Chondrocyte (in vitro differentiated cells): Measurements from ENCODE around the gene C5. TPM values are rescaled to one million over a fixed set of nuclear protein-coding genes. Genes with fewer than 3 reads are reported as not detected.

ENCODE experiments used
- DNase-seq: peaks from one replicate; pipeline ENCODE4 v3.0.0; 2021; ENCODE audit warnings: mixed read lengths, low spot score
- H3K27ac Mint-ChIP-seq: one replicate; pipeline ENCODE4 v1.8.0; 2021; ENCODE audit warnings: mild to moderate bottlenecking, moderate library complexity, mixed read lengths; ENCODE audit not compliant: unreplicated experiment
- H3K27me3 Mint-ChIP-seq: 2 replicates; pipeline ENCODE4 v1.8.0; 2021; ENCODE audit warnings: low read depth, mixed read lengths
- H3K36me3 Mint-ChIP-seq: 2 replicates; pipeline ENCODE4 v1.8.0; 2021; ENCODE audit warnings: low read depth, mixed read lengths
- H3K4me1 Mint-ChIP-seq: 2 replicates; pipeline ENCODE4 v1.8.0; 2021; ENCODE audit warnings: low read depth, mild to moderate bottlenecking, mixed read lengths
- H3K4me3 Mint-ChIP-seq: one replicate; pipeline ENCODE4 v1.8.0; 2021; ENCODE audit warnings: mild to moderate bottlenecking, moderate library complexity, mixed read lengths; ENCODE audit not compliant: unreplicated experiment
- H3K9me3 Mint-ChIP-seq: 2 replicates; pipeline ENCODE4 v1.8.0; 2021; ENCODE audit warnings: low read depth, mixed read lengths
- total RNA-seq: library from RNA; stranded (reverse); gene quantifications from 3 replicates; pipeline ENCODE4 v1.2.1, GENCODE V29; 2021
- TF ChIP-seq, protein P1 (sequence below): fragments of 200-600 bp; sonication (generic); IDR thresholded peaks from 2 replicates; pipeline ENCODE4 v1.5.0; 2021; ENCODE audit warnings: antibody characterized with exemption, mild to moderate bottlenecking, moderate library complexity

C5 gene
- total RNA-seq, 1 donor from 2014 or later = 3.0 TPM

DNA sequence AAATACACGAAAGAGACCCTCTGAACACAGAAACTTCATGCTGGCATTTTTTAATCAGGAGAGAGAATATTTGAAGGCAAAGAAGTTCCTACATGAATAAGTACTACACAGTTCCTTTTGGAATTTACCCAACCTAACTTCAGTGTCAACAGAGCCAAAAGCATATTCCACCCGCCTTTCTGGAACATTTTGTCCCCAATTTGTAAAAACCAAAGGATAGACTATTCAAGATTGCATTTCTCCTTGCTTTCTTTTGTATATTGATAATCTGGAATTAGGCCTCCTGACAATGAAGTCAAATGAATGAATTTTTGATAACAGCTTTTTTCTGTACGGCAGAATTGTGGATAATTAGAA, 84.1 kb downstream of the C5 start:
- TF ChIP-seq, protein P1, sequence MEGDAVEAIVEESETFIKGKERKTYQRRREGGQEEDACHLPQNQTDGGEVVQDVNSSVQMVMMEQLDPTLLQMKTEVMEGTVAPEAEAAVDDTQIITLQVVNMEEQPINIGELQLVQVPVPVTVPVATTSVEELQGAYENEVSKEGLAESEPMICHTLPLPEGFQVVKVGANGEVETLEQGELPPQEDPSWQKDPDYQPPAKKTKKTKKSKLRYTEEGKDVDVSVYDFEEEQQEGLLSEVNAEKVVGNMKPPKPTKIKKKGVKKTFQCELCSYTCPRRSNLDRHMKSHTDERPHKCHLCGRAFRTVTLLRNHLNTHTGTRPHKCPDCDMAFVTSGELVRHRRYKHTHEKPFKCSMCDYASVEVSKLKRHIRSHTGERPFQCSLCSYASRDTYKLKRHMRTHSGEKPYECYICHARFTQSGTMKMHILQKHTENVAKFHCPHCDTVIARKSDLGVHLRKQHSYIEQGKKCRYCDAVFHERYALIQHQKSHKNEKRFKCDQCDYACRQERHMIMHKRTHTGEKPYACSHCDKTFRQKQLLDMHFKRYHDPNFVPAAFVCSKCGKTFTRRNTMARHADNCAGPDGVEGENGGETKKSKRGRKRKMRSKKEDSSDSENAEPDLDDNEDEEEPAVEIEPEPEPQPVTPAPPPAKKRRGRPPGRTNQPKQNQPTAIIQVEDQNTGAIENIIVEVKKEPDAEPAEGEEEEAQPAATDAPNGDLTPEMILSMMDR = no peak
- Mint-ChIP-seq H3K27ac (peak overlapping the region; percentile 62), H3K4me1 (peaks cover 22% of the 10 kb centered on the region), H3K36me3 (peaks cover 8% of the 10 kb centered on the region), H3K4me3 (no peak overlapping the region), H3K27me3 (no peaks in the 10 kb centered on the region), H3K9me3 (no peaks in the 10 kb centered on the region)
- no peak for DNase-seq

DNA sequence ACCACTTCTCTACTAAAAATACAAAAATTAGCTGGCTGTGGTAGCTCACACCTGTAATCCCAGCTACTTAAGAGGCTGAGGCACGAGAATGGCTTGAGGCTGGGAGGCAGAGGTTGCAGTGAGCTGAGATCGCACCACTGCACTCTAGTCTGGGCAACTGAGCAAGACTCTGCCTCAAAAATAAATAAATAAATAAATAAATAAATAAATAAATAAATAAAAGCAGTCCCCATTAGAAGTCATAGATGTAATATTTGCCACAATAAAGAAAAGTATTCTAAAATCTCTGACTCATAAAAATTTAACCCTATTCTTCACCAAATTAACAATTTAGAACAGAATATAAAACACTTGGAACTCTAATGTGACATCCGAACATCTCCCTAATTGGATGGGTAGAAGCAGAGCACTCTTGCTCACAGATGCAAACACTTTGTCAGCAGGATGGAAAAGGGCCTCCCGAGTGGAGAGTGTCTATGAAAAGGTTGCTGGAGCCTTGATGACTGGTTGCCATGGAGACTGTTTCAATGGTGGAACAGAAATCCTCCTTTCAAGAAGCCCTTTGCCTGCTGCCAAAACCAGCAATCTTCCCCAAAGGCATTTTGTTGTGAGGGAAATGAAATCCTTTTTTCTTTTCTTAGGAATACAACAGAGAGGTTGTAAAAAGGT, 84.6 kb downstream of the C5 start:
- no peaks in the 10 kb centered on the region for H3K27me3 Mint-ChIP-seq
- H3K4me3 Mint-ChIP-seq = no peak overlapping the region
- no peaks in the 10 kb centered on the region for H3K9me3 Mint-ChIP-seq
- peaks cover 20% of the 10 kb centered on the region for H3K4me1 Mint-ChIP-seq
- no peak for DNase-seq
- H3K36me3 Mint-ChIP-seq = peaks cover 8% of the 10 kb centered on the region
- TF ChIP-seq, protein P1 = no peak
- H3K27ac Mint-ChIP-seq = peak overlapping the region; percentile 62

DNA sequence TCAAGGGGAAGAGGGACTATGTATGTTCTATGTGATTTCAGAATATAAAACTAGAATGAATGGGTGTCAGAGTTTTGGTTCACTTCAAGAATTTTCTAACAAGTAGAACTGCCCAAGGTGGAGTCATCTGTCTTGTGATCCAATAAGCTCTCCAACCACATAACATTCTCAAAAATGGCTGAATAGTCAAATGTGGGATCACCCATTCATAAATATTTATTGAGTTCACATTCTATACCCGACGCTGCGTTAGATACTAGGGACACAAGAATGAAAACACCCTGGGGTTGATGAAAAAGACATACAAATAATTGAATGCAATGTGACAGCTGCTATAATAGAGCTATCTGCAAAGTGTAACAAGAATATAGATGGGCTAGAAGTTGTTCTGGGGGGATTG, 88.1 kb downstream of the C5 start:
- peaks cover 11% of the 10 kb centered on the region for H3K36me3 Mint-ChIP-seq
- H3K4me3 Mint-ChIP-seq = no peak overlapping the region

DNA sequence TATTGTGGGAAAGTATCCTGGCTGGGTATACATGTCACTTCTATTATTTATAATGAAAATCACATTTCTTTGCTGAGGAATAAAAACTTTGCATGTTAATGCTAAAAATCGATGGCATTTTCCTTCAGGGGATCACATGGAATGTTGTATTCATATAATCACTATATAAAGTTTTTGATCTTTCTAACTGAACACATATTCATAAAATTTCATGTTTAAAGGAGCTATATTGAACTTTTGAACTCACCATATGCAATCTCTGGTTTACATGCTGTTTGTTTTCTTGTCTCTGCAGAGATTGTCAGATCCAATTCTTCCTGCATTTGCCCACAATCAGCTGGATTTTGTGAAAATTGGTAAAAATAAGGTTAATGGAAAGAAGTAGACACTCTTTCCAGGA, 90.1 kb downstream of the C5 start:
- Mint-ChIP-seq H3K27me3 (no peaks in the 10 kb centered on the region), H3K4me1 (no peaks in the 10 kb centered on the region), H3K4me3 (no peak overlapping the region), H3K36me3 (peaks cover 11% of the 10 kb centered on the region), H3K27ac (no peak overlapping the region), H3K9me3 (no peaks in the 10 kb centered on the region)
- TF ChIP-seq, protein P1 = no peak
- DNase-seq = no peak

More for the DNA sequence above, 88.1 kb downstream of the C5 start:
- H3K4me1 Mint-ChIP-seq = peaks cover 14% of the 10 kb centered on the region
- TF ChIP-seq, protein P1 = no peak
- no peak for DNase-seq
- no peak overlapping the region for H3K27ac Mint-ChIP-seq
- H3K9me3 Mint-ChIP-seq = no peaks in the 10 kb centered on the region
- no peaks in the 10 kb centered on the region for H3K27me3 Mint-ChIP-seq

DNA sequence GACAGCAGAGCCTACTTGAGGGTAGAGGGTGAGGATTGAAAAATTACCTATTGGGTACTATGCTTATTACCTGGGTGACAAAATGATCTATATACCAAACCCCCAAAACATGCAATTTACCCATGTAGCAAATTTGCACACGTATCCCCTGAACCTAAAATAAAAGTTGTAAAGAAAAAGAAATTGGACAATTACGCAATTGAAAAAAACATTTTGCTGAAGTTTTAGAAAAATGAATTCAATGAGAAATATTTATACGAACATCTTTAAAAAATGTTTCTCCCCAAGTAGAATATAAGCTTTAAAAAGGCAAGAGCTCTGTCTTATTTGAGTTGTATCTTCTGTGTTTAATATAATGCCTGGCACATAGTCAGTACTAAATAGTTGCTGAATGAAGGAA, 93.2 kb downstream of the C5 start:
- Mint-ChIP-seq H3K9me3 (no peaks in the 10 kb centered on the region), H3K4me1 (peaks cover 18% of the 10 kb centered on the region), H3K27me3 (no peaks in the 10 kb centered on the region), H3K36me3 (peaks cover 4% of the 10 kb centered on the region), H3K4me3 (no peak overlapping the region), H3K27ac (no peak overlapping the region)
- TF ChIP-seq, protein P1 = no peak
- DNase-seq = no peak
